Neural progenitor cell (in vitro differentiated cells): ENCODE measurements around the gene POU3F3. TPM values are rescaled to one million over a fixed set of nuclear protein-coding genes. Genes with fewer than 3 reads are reported as not detected.

Source experiments
- DNase-seq: peaks from one replicate; pipeline ENCODE4 v3.0.0-alpha.2; 2016; ENCODE audit warnings: low spot score
- H2AFZ ChIP-seq: fragments of 200-600 bp; sonication (generic); replicated peaks from 2 replicates; pipeline ENCODE4 v1.6.1; 2016; ENCODE audit warnings: antibody characterized with exemption
- H3F3A ChIP-seq: fragments of 200-600 bp; sonication (generic); 2 replicates; pipeline ENCODE4 v1.6.1; 2016; ENCODE audit warnings: antibody characterized with exemption, low read depth
- H3K27ac ChIP-seq: fragments of 200-600 bp; sonication (generic); 2 replicates; pipeline ENCODE4 v1.5.1; 2016; ENCODE audit warnings: mild to moderate bottlenecking
- H3K27me3 ChIP-seq: fragments of 200-600 bp; sonication (generic); 2 replicates; pipeline ENCODE4 v1.6.1; 2016; ENCODE audit warnings: mild to moderate bottlenecking, moderate library complexity
- H3K36me3 ChIP-seq: fragments of 200-600 bp; sonication (generic); 2 replicates; pipeline ENCODE4 v1.5.1; 2016
- H3K4me1 ChIP-seq: fragments of 200-600 bp; sonication (generic); 2 replicates; pipeline ENCODE4 v1.6.1; 2016; ENCODE audit warnings: mixed run types
- H3K4me2 ChIP-seq: fragments of 200-600 bp; sonication (generic); 2 replicates; pipeline ENCODE4 v1.6.1; 2016
- H3K4me3 ChIP-seq: fragments of 200-600 bp; sonication (generic); 2 replicates; pipeline ENCODE4 v1.5.1; 2016
- H3K79me2 ChIP-seq: fragments of 200-600 bp; sonication (generic); 2 replicates; pipeline ENCODE4 v1.6.1; 2016; ENCODE audit warnings: low read depth
- H3K9ac ChIP-seq: fragments of 200-600 bp; sonication (generic); 2 replicates; pipeline ENCODE4 v1.6.1; 2016
- H3K9me3 ChIP-seq: fragments of 200-600 bp; sonication (generic); 2 replicates; pipeline ENCODE4 v1.5.1; 2016; ENCODE audit warnings: low read depth
- H4K20me1 ChIP-seq: fragments of 200-600 bp; sonication (generic); 2 replicates; pipeline ENCODE4 v1.6.1; 2016; ENCODE audit warnings: low read depth
- H3K27ac Mint-ChIP-seq: 3 replicates; pipeline ENCODE4 v1.8.0; 2021; ENCODE audit warnings: mixed read lengths
- H3K27me3 Mint-ChIP-seq: 2 replicates; pipeline ENCODE4 v1.8.0; 2022; ENCODE audit warnings: low read depth, mild to moderate bottlenecking, inconsistent platforms, moderate library complexity, mixed read lengths; ENCODE audit not compliant: insufficient read depth
- H3K36me3 Mint-ChIP-seq: 3 replicates; pipeline ENCODE4 v1.8.0; 2021; ENCODE audit warnings: mixed read lengths
- H3K4me1 Mint-ChIP-seq: 3 replicates; pipeline ENCODE4 v1.8.0; 2021; ENCODE audit warnings: mixed read lengths
- H3K4me3 Mint-ChIP-seq: 3 replicates; pipeline ENCODE4 v1.8.0; 2021; ENCODE audit warnings: mild to moderate bottlenecking, moderate library complexity, mixed read lengths
- H3K9me3 Mint-ChIP-seq: 3 replicates; pipeline ENCODE4 v1.8.0; 2020; ENCODE audit warnings: mixed read lengths
- CTCF ChIP-seq: fragments of 200-600 bp; sonication (generic); IDR thresholded peaks from 2 replicates; pipeline ENCODE4 v1.5.1; 2017; ENCODE audit warnings: antibody characterized with exemption, mild to moderate bottlenecking
- EZH2 ChIP-seq: fragments of 200-600 bp; sonication (generic); IDR thresholded peaks from 2 replicates; pipeline ENCODE4 v1.6.1; 2017; ENCODE audit warnings: antibody characterized with exemption, mild to moderate bottlenecking, moderate library complexity
- EZH2phosphoT487 ChIP-seq: fragments of 200-600 bp; sonication (generic); IDR thresholded peaks from 2 replicates; pipeline ENCODE4 v1.6.1; 2017; ENCODE audit warnings: antibody characterized with exemption
- total RNA-seq: library from RNA; depleted of rRNA; stranded (reverse); fragments of >200 nt; gene quantifications from 2 replicates; pipeline ENCODE4 v1.2.3, GENCODE V29; 2015; ENCODE audit warnings: low replicate concordance

POU3F3 gene
- total RNA-seq, 1 donor from 2014 or later, result not detected

- Mint-ChIP-seq H3K27me3 (peaks cover 3% of the 10 kb centered on the region), H3K9me3 (peaks cover 4% of the 10 kb centered on the region), H3K4me3 (no peak overlapping the region), H3K27ac (no peak overlapping the region), H3K4me1 (peaks cover 29% of the 10 kb centered on the region), H3K36me3 (peaks cover 45% of the 10 kb centered on the region)
- no peak for DNase-seq
- no peak overlapping the region for H3K4me3 ChIP-seq
- H3K36me3 ChIP-seq, result no peaks in the 10 kb centered on the region
- H3K4me2 ChIP-seq, result no peak overlapping the region
- no peaks in the 10 kb centered on the region for H3F3A ChIP-seq
- no peaks in the 10 kb centered on the region for H4K20me1 ChIP-seq
- H3K27me3 ChIP-seq, result no peaks in the 10 kb centered on the region
- no peaks in the 10 kb centered on the region for H3K4me1 ChIP-seq
- H3K27ac ChIP-seq, result no peak overlapping the region
- H2AFZ ChIP-seq, result no peak overlapping the region
- H3K79me2 ChIP-seq, result no peaks in the 10 kb centered on the region
- H3K9ac ChIP-seq, result no peak overlapping the region
- TF ChIP-seq EZH2phosphoT487, result no peak
- no peaks in the 10 kb centered on the region for H3K9me3 ChIP-seq
Observed at GRCh38 chr2:104816143-104816542, 37.8 kb upstream of the POU3F3 start.

GRCh38 chr2:104818264-104818663 is 35.7 kb upstream of the POU3F3 start:
- H3K4me1 ChIP-seq, result no peaks in the 10 kb centered on the region
- Mint-ChIP-seq H3K36me3 (peaks cover 50% of the 10 kb centered on the region), H3K9me3 (no peaks in the 10 kb centered on the region)

GRCh38 chr2:104820126-104820525 is 33.8 kb upstream of the POU3F3 start:
- no peaks in the 10 kb centered on the region for H3K27me3 ChIP-seq
- no peak overlapping the region for H3K4me3 Mint-ChIP-seq
- H3K27me3 Mint-ChIP-seq, result peaks cover 14% of the 10 kb centered on the region

More at GRCh38 chr2:104818264-104818663, 35.7 kb upstream of the POU3F3 start:
- H3K4me1 Mint-ChIP-seq, result peaks cover 23% of the 10 kb centered on the region
- H3K9ac ChIP-seq, result no peak overlapping the region
- DNase-seq, result no peak
- no peak overlapping the region for H3K4me3 Mint-ChIP-seq
- TF ChIP-seq EZH2phosphoT487, result no peak
- TF ChIP-seq EZH2, result no peak
- TF ChIP-seq CTCF, result no peak
- H4K20me1 ChIP-seq, result no peaks in the 10 kb centered on the region
- no peak overlapping the region for H3K27ac ChIP-seq
- H3K36me3 ChIP-seq, result no peaks in the 10 kb centered on the region
- H2AFZ ChIP-seq, result no peak overlapping the region
- no peaks in the 10 kb centered on the region for H3K9me3 ChIP-seq
- no peak overlapping the region for H3K4me2 ChIP-seq
- H3K27me3 ChIP-seq, result no peaks in the 10 kb centered on the region
- no peak overlapping the region for H3K4me3 ChIP-seq
- peak overlapping the region; percentile 4 for H3K27ac Mint-ChIP-seq
- no peaks in the 10 kb centered on the region for H3K79me2 ChIP-seq
- H3F3A ChIP-seq, result no peaks in the 10 kb centered on the region
- peaks cover 3% of the 10 kb centered on the region for H3K27me3 Mint-ChIP-seq

More at GRCh38 chr2:104820126-104820525, 33.8 kb upstream of the POU3F3 start:
- no peak overlapping the region for H2AFZ ChIP-seq
- H3K4me2 ChIP-seq, result no peak overlapping the region
- no peak overlapping the region for H3K27ac ChIP-seq
- Mint-ChIP-seq H3K4me1 (peaks cover 18% of the 10 kb centered on the region), H3K9me3 (peaks cover 11% of the 10 kb centered on the region), H3K36me3 (peaks cover 62% of the 10 kb centered on the region), H3K27ac (no peak overlapping the region)
- no peak overlapping the region for H3K9ac ChIP-seq
- DNase-seq, result no peak
- no peaks in the 10 kb centered on the region for H3K36me3 ChIP-seq
- no peaks in the 10 kb centered on the region for H4K20me1 ChIP-seq
- no peaks in the 10 kb centered on the region for H3K79me2 ChIP-seq
- no peak for TF ChIP-seq EZH2
- TF ChIP-seq EZH2phosphoT487, result no peak
- TF ChIP-seq CTCF, result no peak
- no peaks in the 10 kb centered on the region for H3F3A ChIP-seq
- H3K9me3 ChIP-seq, result no peaks in the 10 kb centered on the region
- H3K4me1 ChIP-seq, result no peaks in the 10 kb centered on the region
- H3K4me3 ChIP-seq, result no peak overlapping the region
